ENCODE measurements around the gene GABRB1.
A peak's percentile ranks its signal among the peaks of the same experiment; 100 is the strongest.

The GABRB1 gene

DNA sequence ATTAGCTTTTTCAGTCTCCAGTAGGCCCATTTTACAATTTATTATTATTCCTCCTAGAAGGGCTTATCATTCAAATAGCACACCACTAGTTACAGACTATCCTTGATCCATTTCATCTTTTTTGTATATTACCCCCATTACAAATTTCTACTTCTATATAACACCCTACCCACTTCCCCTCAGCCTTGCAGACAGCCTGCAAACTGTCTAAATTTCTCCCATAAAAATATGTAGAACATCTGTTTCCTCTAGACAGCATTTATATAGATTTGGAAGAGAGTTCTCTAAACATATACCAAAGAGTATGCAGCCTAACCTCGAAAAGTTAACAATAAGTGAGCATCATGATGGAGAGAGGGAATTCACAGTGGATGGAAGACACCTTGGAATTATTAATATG lies 401.4 kb downstream of the GABRB1 start:
- no peak for DNase-seq (ENCODE audit: low read depth in 2 of 2)
- TF ChIP-seq, protein P1, sequence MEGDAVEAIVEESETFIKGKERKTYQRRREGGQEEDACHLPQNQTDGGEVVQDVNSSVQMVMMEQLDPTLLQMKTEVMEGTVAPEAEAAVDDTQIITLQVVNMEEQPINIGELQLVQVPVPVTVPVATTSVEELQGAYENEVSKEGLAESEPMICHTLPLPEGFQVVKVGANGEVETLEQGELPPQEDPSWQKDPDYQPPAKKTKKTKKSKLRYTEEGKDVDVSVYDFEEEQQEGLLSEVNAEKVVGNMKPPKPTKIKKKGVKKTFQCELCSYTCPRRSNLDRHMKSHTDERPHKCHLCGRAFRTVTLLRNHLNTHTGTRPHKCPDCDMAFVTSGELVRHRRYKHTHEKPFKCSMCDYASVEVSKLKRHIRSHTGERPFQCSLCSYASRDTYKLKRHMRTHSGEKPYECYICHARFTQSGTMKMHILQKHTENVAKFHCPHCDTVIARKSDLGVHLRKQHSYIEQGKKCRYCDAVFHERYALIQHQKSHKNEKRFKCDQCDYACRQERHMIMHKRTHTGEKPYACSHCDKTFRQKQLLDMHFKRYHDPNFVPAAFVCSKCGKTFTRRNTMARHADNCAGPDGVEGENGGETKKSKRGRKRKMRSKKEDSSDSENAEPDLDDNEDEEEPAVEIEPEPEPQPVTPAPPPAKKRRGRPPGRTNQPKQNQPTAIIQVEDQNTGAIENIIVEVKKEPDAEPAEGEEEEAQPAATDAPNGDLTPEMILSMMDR (IDR thresholded peaks at IDR 0.05; ENCODE audit: low read depth, low read length): no peak
- no peak overlapping the region for H3K4me3 ChIP-seq (replicated peaks in 1 of 2; ENCODE audit: low read depth in 2 of 2, low read length in 2 of 2)

DNA sequence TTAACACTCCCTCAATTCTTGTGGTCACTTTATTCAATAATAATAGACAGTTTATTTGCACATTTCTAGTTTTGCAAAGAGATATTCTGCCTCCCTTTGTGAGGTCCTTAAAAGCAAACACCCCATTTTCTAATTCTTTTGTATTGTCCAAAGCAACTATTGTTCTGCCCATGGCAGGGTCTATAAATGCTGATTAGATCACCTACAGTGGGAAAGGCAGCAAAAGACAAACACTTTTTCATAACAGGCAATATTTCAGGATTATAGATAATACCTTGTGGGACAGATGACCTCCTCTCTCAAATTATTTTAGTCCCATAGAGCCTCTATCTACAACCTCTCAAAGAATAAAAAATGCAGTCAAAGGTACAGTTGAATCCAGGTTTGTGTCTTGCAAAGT lies 403.6 kb downstream of the GABRB1 start:
- TF ChIP-seq, protein P1 (IDR thresholded peaks at IDR 0.05; ENCODE audit: low read depth, low read length): no peak
- no peak for DNase-seq (ENCODE audit: low read depth in 2 of 2)
- no peak overlapping the region for H3K4me3 ChIP-seq (replicated peaks in 1 of 2; ENCODE audit: low read depth in 2 of 2, low read length in 2 of 2)

- H3K4me3 ChIP-seq (replicated peaks in 1 of 2; ENCODE audit: low read depth in 2 of 2, low read length in 2 of 2): no peak overlapping the region
- TF ChIP-seq, protein P1 (IDR thresholded peaks at IDR 0.05; ENCODE audit: low read depth, low read length): no peak
- no peak for DNase-seq (ENCODE audit: low read depth in 2 of 2)
Observed at GRCh38 chr4:47442980-47443379, 411.6 kb downstream of the GABRB1 start.

DNA sequence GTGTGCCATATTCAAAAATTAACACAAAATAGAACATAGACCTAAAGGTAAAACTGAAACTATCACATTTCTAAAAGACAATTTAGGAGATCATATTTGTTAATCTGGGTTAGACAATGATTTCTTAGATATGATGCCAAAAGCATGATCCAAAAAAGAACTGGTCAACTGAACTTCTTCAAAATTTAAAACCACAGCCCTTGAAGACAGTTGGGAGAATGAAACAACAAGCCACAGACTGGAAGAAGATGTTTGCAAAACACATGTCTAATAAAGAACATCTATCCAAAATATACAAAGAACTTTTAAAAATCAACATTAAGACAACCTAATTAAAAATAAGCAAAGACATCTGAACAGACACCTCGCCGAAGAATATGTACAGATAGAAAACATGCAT lies 412.7 kb downstream of the GABRB1 start:
- no peak overlapping the region for H3K4me3 ChIP-seq (replicated peaks in 1 of 2; ENCODE audit: low read depth in 2 of 2, low read length in 2 of 2)
- no peak for DNase-seq (ENCODE audit: low read depth in 2 of 2)
- TF ChIP-seq, protein P1 (IDR thresholded peaks at IDR 0.05; ENCODE audit: low read depth, low read length): no peak

DNA sequence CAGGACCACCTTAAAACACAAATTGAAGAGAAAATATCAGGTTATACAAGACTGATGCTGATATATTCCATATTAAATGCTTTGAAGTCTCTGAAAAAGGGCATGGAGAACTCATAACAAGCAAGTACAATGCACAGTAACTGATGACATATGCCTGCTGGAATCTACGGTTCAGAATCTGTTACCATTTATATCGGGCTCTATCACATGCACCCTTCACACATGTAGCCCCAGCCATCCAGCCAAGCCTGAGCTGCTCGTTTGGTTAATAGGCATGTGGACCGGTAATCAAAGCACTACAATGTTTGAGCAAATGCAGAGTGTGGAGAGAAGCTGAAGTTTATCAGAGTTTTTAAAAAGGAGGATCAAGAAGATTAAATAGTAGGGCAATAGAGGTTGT lies 420.3 kb downstream of the GABRB1 start:
- H3K4me3 ChIP-seq (replicated peaks in 1 of 2; ENCODE audit: low read depth in 2 of 2, low read length in 2 of 2): no peak overlapping the region

DNA sequence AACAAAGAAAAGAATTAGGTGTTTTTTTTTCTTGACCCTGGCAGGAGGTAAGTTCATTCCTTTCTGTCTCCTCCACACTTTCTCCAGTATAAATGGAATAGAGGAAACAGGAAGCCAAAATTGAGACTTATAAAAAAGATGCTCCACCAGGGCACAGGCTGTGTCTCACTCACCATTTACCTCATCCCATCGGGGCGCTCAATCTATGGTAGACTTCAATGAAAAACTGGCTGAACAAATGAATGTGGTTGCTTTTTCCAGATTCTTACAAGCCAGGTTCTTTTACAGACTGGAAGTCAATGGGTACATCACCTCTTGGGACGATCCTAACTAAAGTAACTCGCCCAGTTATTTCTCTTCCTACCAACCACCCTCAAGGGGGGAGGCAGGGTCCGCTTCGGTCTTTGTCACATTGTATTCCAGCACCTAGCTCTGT lies 431.4 kb downstream of the GABRB1 start:
- DNase-seq (ENCODE audit: low read depth in 2 of 2): peak in 1 of 2 donors; percentile 27
- peak overlapping the region; percentile 85 to 95 for H3K4me3 ChIP-seq (replicated peaks in 1 of 2; ENCODE audit: low read depth in 2 of 2, low read length in 2 of 2)
- TF ChIP-seq, protein P1 (IDR thresholded peaks at IDR 0.05; ENCODE audit: low read depth, low read length): no peak

More for the DNA sequence above, 420.3 kb downstream of the GABRB1 start:
- no peak for DNase-seq (ENCODE audit: low read depth in 2 of 2)
- TF ChIP-seq, protein P1 (IDR thresholded peaks at IDR 0.05; ENCODE audit: low read depth, low read length): no peak
